HG03196 (cell line): ENCODE measurements around the gene ATXN7L1.

Experiments
- ATAC-seq: cut with Tn5 transposase; IDR thresholded peaks from one replicate; pipeline ENCODE4 v1.9.1; 2021; ENCODE audit not compliant: unreplicated experiment

ATXN7L1 gene

GRCh38 chr7:105876091-105876963, at the start of gene ATXN7L1:
ATXN7L1 (minus strand) TSS chr7:105876599; CDS start chr7:105876558, 41 bp downstream.
- peak; percentile 78 for ATAC-seq

GRCh38 chr7:105926131-105926530, 49.7 kb upstream of the ATXN7L1 start:
- ATAC-seq = no peak

- no peak for ATAC-seq
Measured at GRCh38 chr7:105924945-105925344, 48.5 kb upstream of the ATXN7L1 start.

GRCh38 chr7:105920766-105921165, 44.4 kb upstream of the ATXN7L1 start:
- no peak for ATAC-seq

- ATAC-seq = no peak
Measured at GRCh38 chr7:105917659-105918058, 41.3 kb upstream of the ATXN7L1 start.

- no peak for ATAC-seq
Measured at GRCh38 chr7:105916603-105917002, 40.2 kb upstream of the ATXN7L1 start.

- no peak for ATAC-seq
Measured at GRCh38 chr7:105913947-105914346, 37.5 kb upstream of the ATXN7L1 start.

- ATAC-seq = no peak
Measured at GRCh38 chr7:105911961-105912575, 35.7 kb upstream of the ATXN7L1 start.

- ATAC-seq = no peak
Measured at GRCh38 chr7:105910172-105910571, 33.8 kb upstream of the ATXN7L1 start.

- ATAC-seq = no peak
Measured at GRCh38 chr7:105909742-105910141, 33.3 kb upstream of the ATXN7L1 start.

- no peak for ATAC-seq
Measured at GRCh38 chr7:105907129-105907846, 30.9 kb upstream of the ATXN7L1 start.

- no peak for ATAC-seq
Measured at GRCh38 chr7:105906695-105907094, 30.3 kb upstream of the ATXN7L1 start.

- no peak for ATAC-seq
Measured at GRCh38 chr7:105905910-105906568, 29.6 kb upstream of the ATXN7L1 start.

GRCh38 chr7:105905209-105905909, 29.0 kb upstream of the ATXN7L1 start:
- ATAC-seq = no peak

GRCh38 chr7:105904064-105904463, 27.7 kb upstream of the ATXN7L1 start:
- no peak for ATAC-seq

GRCh38 chr7:105902325-105902911, 26.0 kb upstream of the ATXN7L1 start:
- no peak for ATAC-seq

GRCh38 chr7:105897999-105898398, 21.6 kb upstream of the ATXN7L1 start:
- no peak for ATAC-seq

GRCh38 chr7:105896407-105896911, 20.1 kb upstream of the ATXN7L1 start:
- no peak for ATAC-seq

- no peak for ATAC-seq
Measured at GRCh38 chr7:105894131-105894530, 17.7 kb upstream of the ATXN7L1 start.

- ATAC-seq = no peak
Measured at GRCh38 chr7:105892387-105892786, 16.0 kb upstream of the ATXN7L1 start.
